Non-pigmented ciliary epithelial cell (primary cell): ENCODE data around the gene SGMS1.

ENCODE experiments used
- DNase-seq: peaks from one replicate; pipeline ENCODE4 v3.0.0-alpha.2; 2010; ENCODE audit warnings: low read depth

SGMS1 gene

DNA sequence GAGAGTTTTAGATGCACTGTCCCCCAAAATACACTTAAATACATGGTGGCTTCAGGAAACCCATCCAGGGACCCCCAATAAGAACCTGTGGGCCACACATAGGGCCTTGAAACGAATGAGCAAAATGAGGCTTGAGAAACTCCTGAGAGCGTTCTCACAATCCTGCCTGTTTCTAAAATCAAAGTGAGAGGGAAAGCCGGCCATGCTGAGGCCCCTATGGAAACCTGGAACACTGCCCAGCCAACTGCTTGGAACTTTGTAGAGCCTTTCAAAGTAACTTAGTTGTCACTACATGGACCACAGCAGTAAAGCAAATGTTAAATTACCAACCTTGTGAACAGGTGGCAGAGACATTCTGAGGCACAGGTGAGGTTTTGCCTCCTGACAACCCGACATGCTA is 13.4 kb downstream of the SGMS1 start:
- no peak for DNase-seq

DNA sequence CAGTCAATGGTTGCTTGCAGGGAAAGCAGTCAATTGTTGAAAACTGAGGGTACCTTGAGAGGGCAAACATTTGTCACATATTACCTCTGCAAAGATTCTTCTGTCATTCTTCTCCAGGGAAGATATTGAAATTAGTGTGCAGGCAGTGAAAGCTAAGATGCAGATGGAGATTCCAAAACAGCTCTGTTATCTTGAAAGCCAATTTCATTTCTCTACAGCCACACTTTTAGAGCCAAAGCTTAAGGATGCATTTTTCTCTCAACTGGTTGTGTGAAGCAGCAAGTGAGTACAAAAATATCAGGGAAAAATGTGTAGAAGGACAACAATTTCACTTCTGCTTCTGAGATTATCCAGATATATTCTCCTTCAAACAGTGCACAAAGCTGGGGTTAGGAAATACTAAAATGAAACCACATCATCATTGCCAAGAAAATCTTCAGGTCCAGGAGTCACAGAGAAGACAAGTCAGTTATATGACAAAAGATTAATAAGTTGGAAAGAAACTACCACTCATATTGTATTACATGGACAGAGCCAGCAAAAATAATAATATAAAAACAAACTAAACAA is 16.3 kb downstream of the SGMS1 start:
- no peak for DNase-seq

DNA sequence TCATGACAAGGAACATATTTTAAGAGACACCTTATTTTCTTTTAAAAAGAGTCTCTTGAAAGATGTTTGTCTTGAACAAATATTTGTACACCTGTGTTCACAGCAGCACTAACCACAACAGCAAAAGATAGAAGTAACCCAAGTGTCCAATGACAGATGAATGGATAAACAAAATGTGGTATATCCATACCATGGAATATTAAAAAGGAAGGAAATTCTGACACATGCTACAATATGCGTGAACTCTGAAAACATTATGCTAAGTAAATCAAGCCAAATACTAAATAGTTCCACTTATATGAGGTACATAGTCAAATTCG is 17.8 kb downstream of the SGMS1 start:
- no peak for DNase-seq

DNA sequence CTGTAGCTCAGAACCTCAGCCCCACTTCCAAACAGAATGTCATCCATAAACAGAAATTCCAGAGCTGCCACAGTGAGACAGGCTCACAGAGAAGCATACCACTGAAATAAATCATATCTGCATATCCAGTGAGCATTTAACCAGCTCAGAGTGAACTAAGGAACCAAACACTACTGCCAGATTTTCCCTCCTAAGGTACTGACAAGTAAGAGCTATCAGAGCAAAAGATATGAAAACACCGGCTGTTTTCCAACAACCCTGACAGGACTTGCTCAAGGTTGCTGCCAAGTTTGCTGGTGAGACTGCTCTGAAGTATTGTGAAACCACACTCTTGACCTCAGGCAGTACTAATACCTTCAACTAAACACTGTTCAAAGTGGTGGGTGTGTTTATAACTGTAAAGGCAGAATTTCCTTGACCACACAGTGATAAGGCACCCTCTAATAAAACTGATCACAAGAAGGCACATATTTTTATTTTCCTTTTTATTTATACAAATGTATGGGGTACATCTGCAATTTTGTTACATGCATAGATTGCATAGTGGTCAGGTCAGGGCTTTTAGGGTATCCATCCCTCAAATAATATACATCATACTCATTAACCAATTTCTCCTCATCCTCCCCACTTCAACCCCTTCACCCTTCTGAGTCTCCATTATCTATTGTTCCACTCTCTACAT is 18.3 kb downstream of the SGMS1 start:
- peak; percentile 96 for DNase-seq

DNA sequence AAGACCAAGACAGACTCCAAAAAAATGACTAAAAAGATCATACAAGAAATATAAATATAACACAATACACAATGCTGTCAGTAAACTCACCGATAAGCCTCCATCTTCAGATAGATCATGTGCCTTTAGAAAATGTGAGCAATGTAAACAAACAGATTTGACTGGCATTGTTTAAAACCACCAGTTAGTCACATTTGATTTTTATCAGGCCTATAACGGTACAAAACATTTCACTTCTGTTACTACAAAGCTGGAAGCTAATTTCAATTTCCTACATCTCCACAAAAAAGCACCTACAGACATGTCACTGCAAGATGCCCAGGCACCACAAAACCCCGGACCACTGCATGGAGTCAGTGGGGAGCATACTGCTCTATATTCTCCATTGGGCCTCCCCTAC is 18.9 kb downstream of the SGMS1 start:
- DNase-seq, result no peak

DNA sequence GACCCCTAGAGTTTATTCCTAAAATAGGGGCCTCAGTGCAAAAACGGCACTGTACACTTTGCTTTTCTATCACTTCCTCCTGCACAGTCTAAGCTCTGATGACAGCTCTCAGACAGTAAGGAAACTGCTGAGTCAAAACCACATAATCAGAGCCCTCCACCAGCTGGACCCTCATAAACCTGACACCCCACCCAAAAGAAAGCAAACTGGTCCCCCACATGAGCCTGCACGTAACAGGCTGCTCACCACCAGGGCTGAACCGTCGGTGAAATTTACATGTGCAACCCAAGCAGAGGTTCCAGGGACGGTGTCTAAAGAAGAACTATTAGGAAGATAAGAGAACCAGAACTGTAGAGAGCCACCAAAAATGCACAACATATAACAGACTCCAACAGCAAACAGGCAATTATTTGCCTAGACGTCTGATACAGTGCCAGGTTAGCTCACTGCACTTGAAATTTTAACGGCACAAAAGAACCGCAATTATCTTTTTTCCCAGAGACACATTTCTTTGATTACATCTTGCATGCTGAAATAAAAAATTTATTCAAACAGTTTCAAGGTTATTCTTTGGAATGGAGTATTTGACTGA is 19.6 kb downstream of the SGMS1 start:
- DNase-seq, result no peak

DNA sequence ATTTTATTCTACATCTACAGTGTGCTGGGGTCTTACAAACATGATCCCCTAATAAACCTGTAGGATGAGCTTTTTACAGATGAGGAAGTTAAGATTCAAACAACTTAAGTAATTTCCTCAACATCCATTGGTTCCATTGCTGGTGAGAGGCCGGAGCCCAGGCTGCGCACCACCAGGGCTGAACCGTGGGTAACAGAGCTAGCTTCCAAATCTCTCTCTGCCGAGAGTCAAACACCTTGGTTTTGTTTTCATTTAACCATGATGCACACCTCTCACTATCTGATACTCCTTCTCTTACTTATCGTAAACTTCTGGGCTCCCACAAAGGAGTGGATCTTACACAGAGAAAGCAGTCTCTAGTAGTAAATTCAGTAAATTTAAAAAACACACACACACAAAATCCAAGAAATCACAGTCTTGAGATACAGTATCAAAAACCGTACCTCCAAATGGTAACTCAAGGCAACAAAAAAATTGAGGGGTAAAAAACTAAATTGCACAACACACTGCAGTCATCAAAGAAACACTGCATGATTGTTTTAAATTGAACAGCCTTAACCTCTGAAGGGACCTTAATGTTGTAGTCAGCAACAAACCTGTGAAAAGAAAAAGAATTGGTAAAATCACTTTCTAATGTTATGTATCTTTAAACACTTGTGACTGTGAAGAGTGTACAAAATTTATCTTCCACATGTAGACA is 20.5 kb downstream of the SGMS1 start:
- DNase-seq, result no peak

DNA sequence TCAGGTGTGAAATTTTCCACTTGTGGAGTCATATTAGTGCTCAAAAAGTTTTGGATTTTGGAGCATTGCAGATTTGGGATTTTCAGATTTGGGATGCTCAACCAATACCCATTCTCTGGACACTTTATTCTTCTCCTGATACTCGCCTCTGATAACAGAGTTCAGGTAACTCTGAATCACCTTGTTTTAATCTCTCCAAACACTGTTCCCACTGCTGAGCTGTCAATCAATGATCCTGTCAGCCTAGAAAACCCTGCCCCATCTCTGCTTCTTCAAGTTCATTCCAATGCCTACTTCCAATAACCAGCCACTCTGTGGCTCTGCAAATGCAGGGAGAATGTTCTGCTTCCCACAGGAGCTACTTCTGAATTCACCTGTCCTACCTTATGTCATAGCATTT is 21.8 kb downstream of the SGMS1 start:
- DNase-seq, result no peak

DNA sequence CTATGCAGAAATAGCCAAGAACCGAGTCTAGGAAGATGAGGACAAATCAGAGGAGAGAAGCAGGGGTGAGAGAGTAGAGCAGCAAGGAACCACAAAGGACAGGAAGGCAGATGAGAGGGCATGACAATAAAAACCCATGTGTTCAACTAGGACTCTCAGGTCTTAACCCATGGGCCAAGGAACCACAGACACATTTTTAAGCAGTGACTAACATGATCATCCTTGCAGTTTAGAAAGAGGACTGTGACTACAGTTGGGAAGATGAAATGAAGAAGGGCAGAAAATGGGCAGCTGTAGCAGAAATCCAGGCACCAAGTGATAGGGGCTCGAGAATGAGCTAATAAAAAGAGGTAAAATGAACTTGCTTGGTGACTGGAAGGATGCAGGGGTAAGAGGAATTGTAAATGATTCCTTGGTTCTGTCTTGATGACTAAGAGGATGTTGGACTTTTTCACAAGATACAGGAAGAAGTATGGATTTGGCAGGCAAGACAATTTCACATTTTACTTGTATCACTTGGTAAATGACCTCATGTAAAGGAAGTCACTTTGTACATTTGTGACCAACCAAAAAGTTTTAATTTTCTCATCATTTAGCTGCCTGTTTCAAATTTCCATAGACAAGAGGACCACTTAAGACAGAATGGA is 22.8 kb downstream of the SGMS1 start:
- no peak for DNase-seq

DNA sequence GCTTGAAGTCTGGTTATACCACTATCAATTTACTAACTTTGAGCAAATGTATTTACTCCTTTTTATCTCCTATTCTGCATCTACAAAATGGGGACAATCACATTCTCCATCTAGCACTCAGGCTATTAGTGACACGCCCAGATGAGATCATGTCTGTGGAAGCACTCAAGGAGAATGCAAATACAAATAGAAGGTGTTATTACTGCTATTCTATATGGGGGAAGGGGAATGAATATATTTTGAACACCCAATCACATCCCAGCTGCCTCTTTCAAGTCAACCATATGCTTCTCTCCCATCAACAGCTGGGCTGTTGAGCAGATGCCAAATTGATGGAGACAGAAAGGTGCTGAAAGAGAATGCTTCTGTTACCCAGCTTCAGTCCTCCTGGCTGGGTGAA is 23.5 kb downstream of the SGMS1 start:
- no peak for DNase-seq

DNA sequence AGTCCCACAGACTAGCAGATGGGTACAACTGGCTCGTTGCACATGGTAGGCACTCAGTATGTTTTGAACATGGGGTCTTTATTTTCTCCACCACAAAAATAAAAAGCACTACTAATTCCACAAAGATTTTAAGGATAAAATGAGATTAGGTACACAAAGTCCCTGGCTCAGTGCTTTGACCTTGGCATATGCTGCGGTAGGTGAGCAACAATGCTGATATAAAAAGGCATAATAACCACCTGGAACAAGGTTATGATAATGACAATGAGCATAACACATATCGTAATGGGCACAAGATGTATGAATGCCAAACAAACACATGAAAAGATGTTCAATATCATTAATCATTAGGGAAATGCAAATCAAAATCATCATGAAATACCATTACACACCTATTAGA is 26.9 kb downstream of the SGMS1 start:
- DNase-seq, result no peak

DNA sequence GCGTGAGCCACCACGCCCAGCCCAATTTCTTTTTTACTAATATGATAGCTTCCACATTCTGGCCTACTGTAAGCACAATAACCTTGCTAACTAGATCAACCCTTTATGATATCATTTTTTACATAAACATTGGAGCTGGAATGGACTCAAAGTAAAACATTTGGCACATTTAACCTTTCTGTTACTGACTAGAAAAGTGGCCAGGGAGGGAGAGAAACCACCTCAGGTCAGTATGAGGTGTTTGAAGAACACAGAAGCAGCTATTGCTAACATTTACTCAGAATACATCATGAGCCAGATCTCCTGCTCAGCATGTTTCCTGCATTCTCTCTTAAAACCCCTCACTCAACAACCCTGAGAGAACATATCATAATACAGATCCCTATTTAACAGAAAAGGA is 27.3 kb downstream of the SGMS1 start:
- no peak for DNase-seq

DNA sequence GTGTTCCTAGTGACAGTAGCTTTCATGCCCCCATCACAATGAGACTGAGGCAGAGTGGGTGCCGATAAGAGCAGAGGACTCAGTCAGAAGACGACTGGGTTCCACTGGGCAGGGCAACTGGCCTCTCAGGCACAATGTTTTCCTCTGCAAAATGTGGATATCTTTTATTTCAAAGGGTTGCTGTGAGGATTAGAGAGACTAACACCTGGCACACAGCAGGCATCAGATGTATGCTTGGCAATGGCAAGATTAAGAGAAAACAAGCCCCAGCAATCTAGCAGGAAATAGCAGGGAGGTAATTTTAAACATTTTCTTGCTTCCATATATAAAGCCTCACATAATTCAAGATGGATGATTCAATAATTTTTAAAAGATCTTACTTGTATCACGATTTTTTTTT is 28.0 kb downstream of the SGMS1 start:
- DNase-seq, result no peak

DNA sequence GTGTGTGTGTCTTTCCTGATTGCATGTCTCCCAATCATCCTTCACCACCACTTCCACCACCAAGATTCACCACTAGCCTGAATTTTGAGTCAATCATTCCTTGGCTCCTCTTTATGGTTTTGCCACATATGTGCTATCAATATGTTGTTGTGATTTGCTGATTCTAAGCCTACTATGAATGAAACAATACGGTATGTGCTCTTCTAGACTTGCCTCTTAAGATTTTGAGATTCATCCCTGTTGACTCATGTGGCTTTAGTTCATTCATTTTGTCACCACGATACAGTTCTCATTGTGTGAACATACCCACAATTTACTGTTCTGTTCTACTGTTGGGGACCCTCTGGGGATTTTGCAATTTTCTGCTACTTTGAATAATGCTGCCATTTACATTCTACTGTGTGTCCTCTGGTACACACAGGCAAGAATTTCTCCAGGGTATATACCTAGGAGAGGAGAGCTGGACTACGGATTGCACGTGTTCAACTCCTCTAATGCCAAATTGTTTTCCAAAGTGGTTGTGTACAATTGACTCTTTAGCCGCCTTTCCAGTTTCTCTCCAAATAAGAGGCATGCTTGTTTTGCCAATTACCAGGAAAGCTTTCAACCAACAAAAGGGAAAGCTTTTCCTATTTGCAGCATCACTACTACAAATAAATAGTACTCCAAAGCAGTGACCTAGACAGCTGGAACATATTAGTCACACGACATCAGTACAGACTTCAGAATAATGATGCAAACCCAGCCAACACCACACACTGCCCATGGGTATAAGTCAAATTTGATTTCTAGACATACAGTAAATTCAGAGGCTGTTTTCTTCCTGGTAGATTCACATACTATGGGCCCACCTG is 30.0 kb downstream of the SGMS1 start:
- no peak for DNase-seq

DNA sequence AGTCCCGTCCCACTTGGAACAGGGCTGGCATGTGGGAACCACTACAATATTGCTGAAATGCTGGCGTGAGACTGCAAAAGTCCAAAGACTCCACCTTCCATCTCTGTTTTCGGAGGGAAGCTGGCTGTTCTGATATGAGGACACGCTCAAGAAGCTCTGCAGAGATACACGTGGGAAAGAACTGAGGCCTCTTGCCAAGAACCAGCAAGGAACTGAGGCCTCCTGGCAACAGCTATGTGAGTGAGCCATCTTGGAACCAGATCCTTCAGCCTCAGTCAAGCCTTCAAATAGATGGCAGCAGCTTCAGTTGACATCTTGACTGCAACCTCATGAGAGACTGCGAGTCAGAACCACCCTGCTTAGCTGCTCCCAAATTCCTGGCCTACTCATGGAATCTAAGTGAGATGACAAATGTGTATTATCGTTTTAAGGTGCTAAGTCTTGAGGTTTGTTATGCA is 30.8 kb downstream of the SGMS1 start:
- no peak for DNase-seq

DNA sequence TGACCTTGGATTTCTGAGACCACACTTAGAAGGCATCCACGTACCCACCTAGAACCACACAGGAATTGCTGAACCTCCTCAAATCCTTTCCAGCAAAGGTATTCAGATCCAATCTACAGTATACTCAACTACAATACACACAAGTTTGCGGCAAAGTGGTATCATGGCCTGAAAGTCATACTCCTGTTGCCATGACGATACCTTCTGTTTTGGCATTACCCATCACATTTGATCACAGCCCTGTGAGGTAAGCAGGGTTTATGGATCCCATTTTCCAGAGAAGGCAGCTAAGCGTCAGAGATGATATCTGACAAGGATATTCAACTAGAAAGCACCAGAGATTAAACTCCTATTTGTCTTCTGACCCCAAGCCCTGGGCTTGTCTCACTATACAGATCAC is 32.8 kb downstream of the SGMS1 start:
- no peak for DNase-seq

DNA sequence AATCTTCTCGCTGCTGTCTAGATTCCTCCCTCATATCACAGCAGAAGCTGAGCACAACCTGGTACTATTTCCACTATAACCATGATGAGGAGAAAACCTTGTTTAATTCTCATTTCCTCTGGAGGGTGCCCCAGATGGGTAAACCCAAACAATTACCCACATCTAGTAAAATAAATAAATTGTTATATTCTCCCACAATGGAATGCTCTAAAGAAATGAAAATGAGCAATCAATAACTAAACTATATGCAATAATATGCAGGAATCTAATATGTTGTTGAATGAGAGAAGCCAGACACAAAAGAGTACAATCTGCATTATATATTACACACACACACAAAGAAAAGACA is 37.0 kb downstream of the SGMS1 start:
- no peak for DNase-seq

DNA sequence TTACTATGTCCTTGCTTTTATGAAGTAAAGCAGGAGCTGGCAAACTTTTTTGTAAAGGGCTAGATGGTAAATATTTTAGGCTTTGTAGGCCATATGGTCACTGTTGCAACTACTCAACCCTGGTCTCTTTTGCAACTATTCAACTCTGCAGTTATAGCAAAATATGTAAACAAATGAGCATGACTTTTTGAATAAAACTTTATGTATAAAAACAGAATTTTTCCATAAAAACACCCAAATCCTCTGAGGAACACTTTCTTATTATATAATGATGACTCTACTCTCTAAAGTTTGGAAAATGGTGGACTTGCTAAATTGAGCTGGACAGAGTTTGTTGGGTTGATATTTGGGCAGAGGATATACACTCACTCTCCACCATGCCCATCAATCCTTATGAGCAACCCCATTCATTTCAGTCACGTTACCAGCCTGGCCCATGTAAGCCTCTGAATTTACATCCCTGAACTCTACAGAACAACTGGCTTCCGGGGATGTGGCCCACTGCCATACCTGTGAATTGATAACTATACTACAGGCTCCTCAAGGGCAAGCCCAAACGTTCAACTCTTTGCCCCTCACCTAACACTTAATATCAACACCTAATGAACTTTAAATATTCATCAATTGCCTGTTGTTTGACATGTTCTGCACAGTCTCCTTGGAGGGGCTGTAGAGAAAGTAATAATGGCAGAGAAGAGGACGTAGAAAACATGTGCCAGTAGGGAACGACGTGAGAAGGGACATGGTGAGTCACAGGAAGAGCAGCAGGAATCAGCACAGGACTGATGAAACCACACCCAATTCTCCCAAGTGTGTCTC is 37.6 kb downstream of the SGMS1 start:
- DNase-seq, result no peak

DNA sequence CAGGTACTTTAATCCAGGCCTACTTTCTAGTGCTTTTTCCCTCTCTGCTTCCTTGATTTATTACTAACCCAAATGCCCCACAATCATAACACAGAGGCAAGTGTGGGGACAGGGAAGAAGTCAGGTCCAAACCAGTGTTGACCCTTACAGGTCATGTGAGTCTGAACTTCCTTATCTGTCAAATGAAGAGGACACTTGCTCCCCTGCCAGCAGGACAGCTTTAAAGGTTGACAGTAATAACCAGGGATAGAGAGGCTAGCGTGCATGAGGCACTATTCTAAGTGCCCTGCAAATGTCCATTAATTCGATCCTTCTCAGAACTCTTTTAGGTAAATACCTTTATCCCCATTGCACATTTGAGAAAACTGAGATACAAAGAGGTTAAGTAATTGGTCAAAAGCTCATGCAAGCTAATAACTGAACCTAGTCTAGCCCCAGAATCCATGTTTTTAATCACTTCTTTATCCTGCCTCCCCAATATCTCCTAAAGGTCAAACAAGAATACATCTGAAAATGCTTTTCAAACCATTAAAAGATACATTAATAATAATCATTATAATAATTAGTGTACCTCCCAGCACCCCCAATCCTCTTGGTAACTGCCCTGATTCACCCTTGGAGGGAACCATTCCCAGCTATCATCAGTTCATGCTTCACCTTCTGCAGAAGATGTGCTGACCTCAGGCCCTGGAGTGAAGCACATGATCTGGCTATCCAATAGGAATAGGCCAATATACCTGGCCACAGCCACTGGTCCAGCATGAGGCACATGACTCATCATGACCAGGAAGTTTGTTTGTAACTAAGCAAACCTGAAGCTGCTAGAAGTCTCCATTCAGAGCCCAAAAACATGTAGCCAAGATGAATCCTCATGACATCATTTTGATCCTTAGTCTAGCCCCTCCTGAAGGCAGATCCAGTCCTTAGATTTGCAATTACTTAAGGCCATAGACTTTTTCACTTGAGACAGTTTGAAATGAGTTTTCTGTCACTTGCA is 40.7 kb downstream of the SGMS1 start:
- no peak for DNase-seq

DNA sequence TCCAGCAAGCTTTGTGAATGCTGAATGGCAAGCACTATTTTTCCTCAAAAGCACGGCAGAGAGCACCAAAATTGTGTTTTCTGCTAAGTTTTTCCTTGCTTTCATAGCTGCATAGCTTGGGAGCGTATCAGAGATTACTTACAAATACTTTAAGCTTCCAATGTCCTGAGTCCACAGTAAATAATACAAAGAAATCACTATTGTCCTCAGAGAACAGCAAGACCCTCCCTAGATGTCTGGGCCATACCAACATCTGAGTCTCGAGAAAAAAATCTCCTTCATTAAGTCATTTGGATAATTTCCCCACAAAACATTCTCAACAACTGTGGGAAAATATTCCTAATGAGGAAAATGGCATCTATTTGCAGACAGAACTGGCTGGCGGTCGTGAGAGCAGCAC is 41.7 kb downstream of the SGMS1 start:
- no peak for DNase-seq
